Limb (tissue), 2 donors: Measurements from ENCODE around the gene LY6G6F.

Experiments used
- DNase-seq, 2 donors: peaks; one replicate each; pipeline ENCODE4 v3.0.0-alpha.2; 2016; ENCODE audit errors: extremely low spot score in 2 of 2

LY6G6F gene

DNA sequence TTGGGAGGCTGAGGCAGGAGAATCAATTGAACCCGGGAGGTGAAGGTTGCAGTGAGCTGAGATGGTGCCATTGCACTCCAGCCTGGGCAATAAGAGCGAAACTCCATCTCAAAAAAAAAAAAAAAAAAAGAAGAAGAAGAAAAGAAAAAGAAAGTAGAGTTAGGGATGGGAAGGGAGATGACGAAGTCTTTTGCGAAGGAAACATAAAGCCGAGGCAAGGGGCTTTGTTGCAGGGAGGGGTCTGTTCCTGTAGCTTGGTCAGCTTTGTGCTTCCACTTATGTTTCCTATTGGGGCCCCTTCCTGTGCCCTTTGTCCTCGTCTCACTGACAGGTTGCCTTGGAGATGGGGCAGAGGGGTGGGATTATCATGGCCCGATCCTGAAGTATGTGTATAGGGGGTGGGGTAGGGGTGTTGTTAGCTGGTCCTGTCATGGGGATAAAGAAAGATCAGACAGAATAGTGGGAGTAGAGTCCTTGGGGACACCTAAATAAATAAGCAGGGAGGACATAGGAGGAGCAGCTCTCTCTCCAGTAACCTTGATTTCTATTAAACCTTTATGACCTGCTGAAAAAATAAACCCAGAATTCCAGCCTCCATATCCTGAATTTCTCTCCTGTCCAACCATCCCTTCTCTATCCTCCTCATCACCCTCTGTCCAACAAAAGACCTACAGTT, 30.8 kb downstream of the LY6G6F start:
- peak; percentile 10 to 55 for DNase-seq

- peak; percentile 58 to 65 for DNase-seq
Observed at GRCh38 chr6:31737991-31738979, 31.6 kb downstream of the LY6G6F start.

DNA sequence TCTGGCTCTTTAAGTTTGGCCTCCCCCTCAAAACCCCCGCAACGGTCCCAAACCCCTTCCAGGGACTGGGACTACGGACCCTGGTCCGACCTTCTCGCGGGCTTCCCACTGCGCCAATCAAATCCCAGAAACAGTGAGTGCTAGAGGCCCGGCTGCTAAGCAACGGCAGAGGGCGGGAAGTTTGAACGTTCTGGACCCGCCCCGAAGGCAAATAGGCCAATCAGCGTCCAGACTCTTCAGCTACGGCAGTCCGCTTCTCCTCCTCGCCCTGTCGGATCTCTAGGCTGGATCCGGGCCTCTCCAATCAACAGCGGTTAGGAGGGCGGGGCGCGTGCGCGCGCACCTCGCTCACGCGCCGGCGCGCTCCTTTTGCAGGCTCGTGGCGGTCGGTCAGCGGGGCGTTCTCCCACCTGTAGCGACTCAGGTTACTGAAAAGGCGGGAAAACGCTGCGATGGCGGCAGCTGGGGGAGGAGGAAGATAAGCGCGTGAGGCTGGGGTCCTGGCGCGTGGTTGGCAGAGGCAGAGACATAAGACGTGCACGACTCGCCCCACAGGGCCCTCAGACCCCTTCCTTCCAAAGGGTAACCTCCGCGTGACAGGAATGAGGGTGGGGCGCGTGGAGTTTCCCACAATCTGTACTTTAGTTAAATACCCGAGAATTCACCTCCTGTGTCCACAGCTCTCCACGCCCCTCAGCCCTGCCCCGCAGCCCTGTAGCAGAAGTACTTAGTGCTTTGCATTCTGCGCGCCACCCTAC, 33.2 kb downstream of the LY6G6F start, which contains the start of gene MSH5:
TSS of gene MSH5 (plus strand) at position 367 of the 758 bp plus-strand sequence. CDS start 462 bp downstream, outside the sequence.
- peak; percentile 98 to 100 for DNase-seq

DNA sequence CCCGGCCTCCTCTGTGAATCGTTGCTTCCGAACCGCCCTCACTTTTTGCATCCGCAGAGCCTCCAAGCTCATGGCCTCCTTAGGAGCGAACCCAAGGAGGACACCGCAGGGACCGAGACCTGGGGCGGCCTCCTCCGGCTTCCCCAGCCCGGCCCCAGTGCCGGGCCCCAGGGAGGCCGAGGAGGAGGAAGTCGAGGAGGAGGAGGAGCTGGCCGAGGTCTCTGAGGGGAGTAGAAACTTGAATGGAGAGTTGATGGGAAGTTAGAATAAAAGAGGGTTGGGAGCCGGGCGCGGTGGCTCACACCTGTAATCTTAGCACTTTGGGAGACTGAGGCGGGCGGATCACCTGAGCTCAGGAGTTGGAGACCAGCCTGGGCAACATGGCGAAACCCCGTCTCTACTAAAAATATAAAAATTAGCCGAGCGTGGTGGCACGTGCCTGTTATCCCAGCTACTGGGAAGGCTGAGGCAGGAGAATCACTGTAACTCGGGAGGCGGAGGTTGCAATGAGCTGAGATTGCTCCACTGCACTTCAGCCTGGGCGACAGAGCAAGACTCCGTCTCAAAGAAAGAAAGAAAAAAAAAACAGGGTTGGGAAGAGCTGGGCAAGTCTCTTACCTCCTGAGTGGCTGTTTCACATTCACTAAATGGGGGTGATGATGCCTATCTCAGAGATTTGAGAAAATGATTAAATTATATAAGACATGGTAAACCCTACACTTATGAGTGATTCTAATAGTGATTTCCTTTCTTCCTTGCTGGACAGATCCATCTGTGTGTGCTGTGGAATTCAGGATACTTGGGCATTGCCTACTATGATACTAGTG, 33.9 kb downstream of the LY6G6F start:
- no peak for DNase-seq

DNA sequence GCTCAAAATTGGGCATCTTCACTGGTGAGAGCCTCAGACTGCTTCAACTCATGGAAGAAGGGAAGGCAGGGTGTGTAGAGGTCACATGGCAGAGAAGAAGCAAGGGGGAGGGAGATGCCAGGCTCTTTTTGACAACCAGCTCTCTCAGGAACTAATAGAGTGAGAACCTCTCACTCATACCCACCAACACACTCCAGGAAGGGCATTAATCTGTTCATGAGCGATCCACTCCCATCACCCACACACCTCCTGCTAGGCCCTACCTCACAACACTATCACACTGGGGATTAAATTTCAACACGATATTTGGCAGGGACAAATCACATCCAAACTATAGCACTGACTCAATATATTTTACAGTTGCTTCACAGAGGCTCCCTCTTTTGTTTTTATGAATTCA, 35.1 kb downstream of the LY6G6F start:
- DNase-seq, result no peak

GRCh38 chr6:31742894-31743293, 36.2 kb downstream of the LY6G6F start:
- no peak for DNase-seq

DNA sequence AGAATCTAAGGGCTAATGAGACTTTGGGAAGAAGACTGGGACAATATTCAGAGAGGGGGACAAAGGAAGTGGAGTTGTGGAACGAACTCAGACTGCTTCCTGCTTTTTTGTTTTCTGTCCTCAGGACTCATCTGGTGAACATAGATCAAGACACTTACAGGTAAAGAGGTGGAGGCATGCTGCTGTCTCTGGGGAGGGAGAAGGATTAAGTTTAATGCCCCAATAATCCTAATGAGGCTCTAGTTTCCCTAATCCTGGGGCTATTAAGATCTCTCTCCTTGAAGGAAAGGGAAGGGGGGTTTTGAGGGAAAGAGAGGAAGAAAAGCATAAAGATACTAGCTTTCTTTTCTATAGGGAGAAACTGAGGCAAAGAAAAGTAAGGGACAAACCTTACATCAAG, 37.8 kb downstream of the LY6G6F start:
- DNase-seq, result no peak

- DNase-seq, result no peak
Observed at GRCh38 chr6:31749301-31750036, 42.8 kb downstream of the LY6G6F start.

DNA sequence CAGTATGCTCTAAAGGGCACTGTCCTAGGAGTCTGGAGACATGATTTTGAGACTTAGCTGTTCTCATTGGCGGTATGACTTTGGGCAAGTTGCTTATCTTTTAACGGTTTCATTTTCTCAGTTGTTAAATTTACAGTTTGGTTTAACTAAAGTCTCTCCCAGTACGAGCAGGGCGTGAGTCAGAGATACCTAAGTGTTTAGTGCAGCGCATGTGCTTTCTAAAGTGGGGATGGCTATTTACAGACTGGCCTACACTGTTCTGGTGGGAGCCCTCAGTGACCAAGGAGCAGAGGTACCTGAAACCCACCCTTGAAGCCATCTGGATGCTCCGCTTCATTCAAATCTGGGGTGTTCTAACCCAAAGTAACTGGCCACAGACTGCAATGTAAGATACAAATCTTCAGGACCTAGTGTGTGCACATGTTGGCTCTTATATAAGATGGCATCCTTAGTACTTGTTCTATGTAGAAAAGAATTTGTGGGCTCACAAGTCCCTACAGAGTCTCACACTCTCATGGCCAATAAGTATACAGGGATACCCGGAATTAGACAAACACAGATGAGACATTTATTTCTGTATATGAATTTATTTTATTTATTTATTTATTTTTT, 43.9 kb downstream of the LY6G6F start:
- no peak for DNase-seq

DNA sequence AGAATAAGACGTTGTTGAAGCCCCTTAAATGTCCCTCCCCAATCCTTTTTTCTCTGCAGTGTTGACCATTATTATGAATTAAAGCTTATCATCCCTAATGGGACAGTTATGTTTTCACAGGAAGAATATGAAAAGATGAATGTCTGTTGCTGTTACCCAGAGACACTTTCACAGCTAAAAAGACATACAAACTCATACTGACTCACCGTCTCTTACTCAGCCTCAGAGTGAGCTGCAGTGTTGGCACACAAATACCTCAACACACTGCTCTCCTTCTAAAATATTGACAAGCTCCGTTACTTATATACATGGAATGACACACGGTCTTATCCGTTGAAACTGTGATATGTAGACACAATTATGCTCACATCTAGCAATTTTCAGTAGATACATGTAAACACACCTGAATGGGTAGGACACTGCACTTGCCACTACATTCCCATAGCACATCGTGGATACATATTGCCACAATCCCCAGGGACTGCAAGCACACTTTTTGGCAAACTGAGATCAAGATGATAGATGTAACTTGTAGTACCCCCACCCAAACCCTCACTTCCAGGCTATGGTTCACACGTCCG, 46.2 kb downstream of the LY6G6F start:
- DNase-seq, result no peak

GRCh38 chr6:31758281-31758680, 51.6 kb downstream of the LY6G6F start:
- no peak for DNase-seq
